Fibroblast of lung (primary cell): ENCODE data around the gene ANKRD7.

Source experiments
- EZH2 ChIP-seq: IDR thresholded peaks from 2 replicates; pipeline ENCODE4 v1.5.1; 2012; ENCODE audit warnings: low read length, control low read depth, mild to moderate bottlenecking; ENCODE audit errors: missing control alignments
- TF ChIP-seq, protein P1 (sequence below), 2 donors: IDR thresholded peaks in 1 of 2; conservative IDR thresholded peaks in 1 of 2; 1 replicate in 1 of 2; 2 replicates in 1 of 2; pipeline ENCODE4 v1.5.1; 2011 to 2012; ENCODE audit warnings: low read length in 2 of 2, control low read depth in 1 of 2, inconsistent platforms in 1 of 2, low read depth in 1 of 2, mild to moderate bottlenecking in 1 of 2

DNA sequence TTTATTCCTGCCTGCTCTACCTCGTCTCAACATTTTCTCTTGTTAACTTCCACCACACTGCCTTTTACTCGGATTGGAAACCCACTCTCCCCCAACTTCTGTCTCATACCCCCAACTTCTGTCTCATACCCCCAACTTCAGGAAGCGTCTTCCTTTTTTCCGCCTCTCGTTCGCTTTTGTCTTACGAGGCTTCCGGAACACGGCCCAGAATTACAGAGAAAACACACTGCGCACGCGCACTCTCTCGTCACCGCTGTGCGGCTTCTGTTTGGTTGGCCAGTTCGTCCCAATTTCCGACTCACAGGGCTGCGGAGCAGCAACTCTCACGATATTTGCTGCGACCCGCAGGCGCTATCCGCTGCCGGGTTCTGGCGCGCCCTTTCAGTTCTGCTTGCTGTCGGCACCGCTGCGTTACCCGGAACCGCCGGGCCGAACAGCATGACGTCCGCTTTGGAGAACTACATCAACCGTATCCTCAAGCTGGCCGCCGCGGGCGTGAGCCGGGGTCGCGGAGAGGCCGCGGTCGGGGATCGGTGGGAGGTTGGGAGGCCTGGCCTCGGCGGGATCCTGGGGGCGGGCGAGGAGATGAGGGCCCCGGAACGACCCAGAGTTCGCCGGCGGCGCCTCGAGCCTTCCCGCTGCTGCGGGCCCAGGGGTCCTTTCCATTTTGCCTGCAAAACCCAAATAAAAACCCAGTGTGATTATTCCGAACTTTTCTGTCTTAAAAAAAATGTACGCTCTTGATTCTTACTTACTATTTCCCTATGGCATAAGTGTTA, 40.5 kb upstream of the ANKRD7 start, which contains the start of gene LSM8:
- TF ChIP-seq, protein P1, sequence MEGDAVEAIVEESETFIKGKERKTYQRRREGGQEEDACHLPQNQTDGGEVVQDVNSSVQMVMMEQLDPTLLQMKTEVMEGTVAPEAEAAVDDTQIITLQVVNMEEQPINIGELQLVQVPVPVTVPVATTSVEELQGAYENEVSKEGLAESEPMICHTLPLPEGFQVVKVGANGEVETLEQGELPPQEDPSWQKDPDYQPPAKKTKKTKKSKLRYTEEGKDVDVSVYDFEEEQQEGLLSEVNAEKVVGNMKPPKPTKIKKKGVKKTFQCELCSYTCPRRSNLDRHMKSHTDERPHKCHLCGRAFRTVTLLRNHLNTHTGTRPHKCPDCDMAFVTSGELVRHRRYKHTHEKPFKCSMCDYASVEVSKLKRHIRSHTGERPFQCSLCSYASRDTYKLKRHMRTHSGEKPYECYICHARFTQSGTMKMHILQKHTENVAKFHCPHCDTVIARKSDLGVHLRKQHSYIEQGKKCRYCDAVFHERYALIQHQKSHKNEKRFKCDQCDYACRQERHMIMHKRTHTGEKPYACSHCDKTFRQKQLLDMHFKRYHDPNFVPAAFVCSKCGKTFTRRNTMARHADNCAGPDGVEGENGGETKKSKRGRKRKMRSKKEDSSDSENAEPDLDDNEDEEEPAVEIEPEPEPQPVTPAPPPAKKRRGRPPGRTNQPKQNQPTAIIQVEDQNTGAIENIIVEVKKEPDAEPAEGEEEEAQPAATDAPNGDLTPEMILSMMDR (conservative IDR thresholded peaks at IDR 0.05 in 1 of 2, IDR thresholded peaks at IDR 0.05 in 1 of 2; ENCODE audit: low read depth in 1 of 2, low read length in 2 of 2): no peak
- no peak for TF ChIP-seq EZH2
